Central memory CD4-positive, alpha-beta T cell (primary cell): Measurements from ENCODE around the gene CLEC2D.
"Not testable (repeated sequence)": the region's sequence is repeated elsewhere in the genome, so short reads cannot be mapped to it uniquely, and the experiment has no call there.

Experiments used
- DNase-seq: peaks from one replicate; pipeline ENCODE4 v3.0.0; 2022
- total RNA-seq, 3 experiments: gene quantifications; one replicate each; lab custom pipeline; 2026; lab: John Stamatoyannopoulos, UW

The CLEC2D gene
- 222 to 446 (median 423) reads per million in 3 experiments for total RNA-seq

- DNase-seq = peak; percentile 71
These were observed at the start of gene CLEC2D for GRCh38 chr12:9669534-9669933. Gene CLEC2D (plus strand): TSS chr12:9669713. CDS start chr12:9669735, 22 bp downstream.

- DNase-seq = no peak
These were observed 44.5 kb upstream of the CLEC2D start for GRCh38 chr12:9625019-9625418.

GRCh38 chr12:9626291-9626690 is 43.2 kb upstream of the CLEC2D start:
- no peak for DNase-seq

GRCh38 chr12:9626821-9627220 is 42.7 kb upstream of the CLEC2D start:
- DNase-seq = no peak

GRCh38 chr12:9632766-9633165 is 36.7 kb upstream of the CLEC2D start:
- DNase-seq = peak; percentile 24

GRCh38 chr12:9634177-9634803 is 35.2 kb upstream of the CLEC2D start:
- peak; percentile 72 for DNase-seq

GRCh38 chr12:9634969-9635754 is 34.4 kb upstream of the CLEC2D start:
- DNase-seq = no peak

GRCh38 chr12:9636150-9636850 is 33.2 kb upstream of the CLEC2D start:
- DNase-seq = no peak

- DNase-seq = no peak
These were observed 32.7 kb upstream of the CLEC2D start for GRCh38 chr12:9636851-9637206.

GRCh38 chr12:9640024-9640423 is 29.5 kb upstream of the CLEC2D start:
- DNase-seq = no peak

GRCh38 chr12:9642606-9643265 is 26.8 kb upstream of the CLEC2D start:
- DNase-seq = no peak

- no peak for DNase-seq
These were observed 26.2 kb upstream of the CLEC2D start for GRCh38 chr12:9643266-9643660.

GRCh38 chr12:9644985-9645551 is 24.4 kb upstream of the CLEC2D start:
- DNase-seq = not testable (repeated sequence)

- no peak for DNase-seq
These were observed 22.4 kb upstream of the CLEC2D start for GRCh38 chr12:9646794-9647781.

GRCh38 chr12:9647825-9648700 is 21.4 kb upstream of the CLEC2D start:
- peak; percentile 96 for DNase-seq

GRCh38 chr12:9648701-9649531 is 20.6 kb upstream of the CLEC2D start:
- no peak for DNase-seq

- DNase-seq = no peak
These were observed 20.0 kb upstream of the CLEC2D start for GRCh38 chr12:9649532-9649940.

GRCh38 chr12:9650151-9650576 is 19.3 kb upstream of the CLEC2D start:
- DNase-seq = no peak

- peak; percentile 37 for DNase-seq
These were observed 18.2 kb upstream of the CLEC2D start for GRCh38 chr12:9651265-9651729.
